Central memory CD8-positive, alpha-beta T cell (primary cell): ENCODE measurements around the gene DIP2C.
A peak's percentile ranks its signal among the peaks of the same experiment; 100 is the strongest.
"Not testable (repeated sequence)": the region's sequence is repeated elsewhere in the genome, so short reads cannot be mapped to it uniquely, and the experiment has no call there.

ENCODE experiments used
- ATAC-seq: fragments of 150-1000 bp; cut with Tn5 transposase; replicated peaks from 2 replicates; pipeline ENCODE4 v1.10.0; 2022; ENCODE audit warnings: mild to moderate bottlenecking, moderate FRiP score, moderate number of reproducible peaks; ENCODE audit not compliant: poor library complexity, severe bottlenecking; ENCODE audit errors: extremely low read depth
- DNase-seq, 2 donors: peaks; one replicate each; pipeline ENCODE4 v3.0.0; 2021; ENCODE audit warnings: low spot score in 2 of 2
- H3K27ac Mint-ChIP-seq: one replicate; pipeline ENCODE4 v1.8.0; 2022; ENCODE audit warnings: low read depth, mild to moderate bottlenecking, moderate library complexity, mixed read lengths
- H3K27me3 Mint-ChIP-seq: one replicate; pipeline ENCODE4 v1.8.0; 2022; ENCODE audit warnings: mixed read lengths
- H3K36me3 Mint-ChIP-seq: one replicate; pipeline ENCODE4 v1.8.0; 2022; ENCODE audit warnings: mild to moderate bottlenecking, moderate library complexity, mixed read lengths; ENCODE audit not compliant: insufficient read depth
- H3K4me1 Mint-ChIP-seq: one replicate; pipeline ENCODE4 v1.8.0; 2022; ENCODE audit warnings: mixed read lengths
- H3K4me3 Mint-ChIP-seq: one replicate; pipeline ENCODE4 v1.8.0; 2022; ENCODE audit warnings: mild to moderate bottlenecking, moderate library complexity, mixed read lengths
- H3K9me3 Mint-ChIP-seq: one replicate; pipeline ENCODE4 v1.8.0; 2022; ENCODE audit warnings: mixed read lengths

The DIP2C gene

DNA sequence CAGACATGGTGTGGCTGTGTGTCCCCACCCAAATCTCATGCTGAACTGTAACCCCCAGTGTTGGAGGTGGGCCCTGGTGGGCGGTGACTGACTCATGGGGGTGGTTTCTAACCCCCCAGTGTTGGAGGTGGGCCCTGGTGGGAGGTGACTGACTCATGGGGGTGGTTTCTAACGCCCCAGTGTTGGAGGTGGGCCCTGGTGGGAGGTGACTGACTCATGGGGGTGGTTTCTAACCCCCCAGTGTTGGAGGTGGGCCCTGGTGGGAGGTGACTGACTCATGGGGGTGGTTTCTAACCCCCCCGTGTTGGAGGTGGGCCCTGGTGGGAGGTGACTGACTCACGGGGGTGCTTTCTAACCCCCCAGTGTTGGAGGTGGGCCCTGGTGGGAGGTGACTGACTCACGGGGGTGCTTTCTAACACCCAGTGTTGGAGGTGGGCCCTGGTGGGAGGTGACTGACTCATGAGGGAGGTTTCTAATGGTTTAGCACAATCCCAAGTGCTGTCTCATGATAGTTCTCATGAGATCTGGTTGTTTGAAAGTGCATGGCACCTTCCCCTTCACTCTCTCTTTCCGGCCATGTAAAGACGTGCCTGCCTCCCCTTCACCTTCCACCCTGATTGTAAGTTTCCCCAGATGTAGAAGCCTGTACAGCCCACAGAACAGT is 78.7 kb downstream of the DIP2C start:
- H3K27ac Mint-ChIP-seq, H3K4me1 Mint-ChIP-seq, H3K9me3 Mint-ChIP-seq, H3K4me3 Mint-ChIP-seq, DNase-seq, ATAC-seq, H3K36me3 Mint-ChIP-seq: not testable (repeated sequence)
- peaks cover 13% of the 10 kb centered on the region for H3K27me3 Mint-ChIP-seq

DNA sequence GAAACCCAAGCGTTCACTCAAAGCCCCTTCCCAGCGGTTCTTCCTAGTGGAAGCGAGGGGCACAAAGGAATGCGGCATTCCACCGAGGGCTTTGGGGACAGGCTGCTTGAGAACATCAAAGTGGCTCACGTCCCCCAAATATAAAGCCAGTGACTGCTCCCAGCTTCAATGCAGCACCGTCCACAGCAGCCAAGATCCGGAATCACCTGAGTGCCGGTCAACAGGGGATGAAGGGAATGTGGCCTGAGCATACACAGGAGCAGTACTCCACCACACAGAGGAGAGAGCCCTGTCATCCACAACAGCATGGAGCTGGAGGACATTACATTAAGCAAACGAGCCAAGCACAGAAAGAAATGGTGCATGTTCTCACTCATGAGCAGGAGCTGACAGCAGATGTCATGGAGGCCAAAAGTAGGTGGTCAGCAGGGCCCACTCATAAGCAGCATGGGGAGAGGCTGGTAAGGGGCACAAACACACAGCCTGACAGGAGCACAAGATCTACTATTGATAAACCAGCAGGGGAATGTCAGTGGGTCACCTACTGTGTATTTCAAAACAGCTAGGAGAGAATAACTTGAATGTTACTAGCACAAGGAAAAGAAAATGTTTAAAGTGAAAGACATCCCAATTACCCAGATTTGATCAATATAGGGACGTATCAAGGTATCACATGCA is 79.5 kb downstream of the DIP2C start:
- peaks cover 7% of the 10 kb centered on the region for H3K4me1 Mint-ChIP-seq
- H3K27ac Mint-ChIP-seq, result peak overlapping the region; percentile 7
- no peak for ATAC-seq

DNA sequence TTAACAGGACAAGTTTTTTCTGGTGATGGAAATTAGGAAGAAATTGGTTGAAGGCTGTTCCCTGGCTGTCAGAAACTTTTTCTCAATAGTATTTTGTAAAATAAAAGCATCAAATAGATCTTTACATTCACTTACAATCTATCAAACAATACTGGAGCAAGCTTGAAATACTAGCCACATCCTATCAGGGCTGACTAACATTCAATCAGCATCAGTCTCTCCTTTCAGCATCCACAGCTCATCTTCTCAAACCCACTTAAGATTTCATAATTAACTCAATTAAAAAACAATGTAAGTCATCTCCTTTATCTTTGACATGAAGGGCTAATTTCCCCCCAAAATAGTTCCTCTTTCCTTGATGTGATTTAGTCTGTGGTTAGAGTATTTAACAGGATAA is 80.2 kb downstream of the DIP2C start:
- ATAC-seq (no peak), DNase-seq (no peak)
- H3K27me3 Mint-ChIP-seq, result peaks cover 2% of the 10 kb centered on the region
- H3K27ac Mint-ChIP-seq, result peak overlapping the region; percentile 7
- H3K36me3 Mint-ChIP-seq, result peaks cover 3% of the 10 kb centered on the region
- no peak overlapping the region for H3K4me3 Mint-ChIP-seq
- H3K9me3 Mint-ChIP-seq, result no peaks in the 10 kb centered on the region
- H3K4me1 Mint-ChIP-seq, result peaks cover 7% of the 10 kb centered on the region

More for the DNA sequence above, 79.5 kb downstream of the DIP2C start:
- H3K4me3 Mint-ChIP-seq, result no peak overlapping the region
- H3K36me3 Mint-ChIP-seq, result peaks cover 3% of the 10 kb centered on the region
- H3K9me3 Mint-ChIP-seq, result no peaks in the 10 kb centered on the region
- DNase-seq, result no peak
- H3K27me3 Mint-ChIP-seq, result peaks cover 6% of the 10 kb centered on the region

GRCh38 chr10:608331-609261 is 80.9 kb downstream of the DIP2C start:
- Mint-ChIP-seq H3K9me3 (no peaks in the 10 kb centered on the region), H3K27ac (peak overlapping the region; percentile 7), H3K27me3 (peaks cover 9% of the 10 kb centered on the region), H3K4me3 (no peak overlapping the region), H3K4me1 (peaks cover 7% of the 10 kb centered on the region), H3K36me3 (peaks cover 3% of the 10 kb centered on the region)
- ATAC-seq, result no peak
- no peak for DNase-seq

GRCh38 chr10:607545-608185 is 81.8 kb downstream of the DIP2C start:
- DNase-seq, result no peak
- Mint-ChIP-seq H3K27ac (no peak overlapping the region), H3K4me1 (peaks cover 7% of the 10 kb centered on the region), H3K4me3 (no peak overlapping the region), H3K9me3 (no peaks in the 10 kb centered on the region), H3K36me3 (peaks cover 3% of the 10 kb centered on the region), H3K27me3 (peaks cover 13% of the 10 kb centered on the region)
- ATAC-seq, result no peak

DNA sequence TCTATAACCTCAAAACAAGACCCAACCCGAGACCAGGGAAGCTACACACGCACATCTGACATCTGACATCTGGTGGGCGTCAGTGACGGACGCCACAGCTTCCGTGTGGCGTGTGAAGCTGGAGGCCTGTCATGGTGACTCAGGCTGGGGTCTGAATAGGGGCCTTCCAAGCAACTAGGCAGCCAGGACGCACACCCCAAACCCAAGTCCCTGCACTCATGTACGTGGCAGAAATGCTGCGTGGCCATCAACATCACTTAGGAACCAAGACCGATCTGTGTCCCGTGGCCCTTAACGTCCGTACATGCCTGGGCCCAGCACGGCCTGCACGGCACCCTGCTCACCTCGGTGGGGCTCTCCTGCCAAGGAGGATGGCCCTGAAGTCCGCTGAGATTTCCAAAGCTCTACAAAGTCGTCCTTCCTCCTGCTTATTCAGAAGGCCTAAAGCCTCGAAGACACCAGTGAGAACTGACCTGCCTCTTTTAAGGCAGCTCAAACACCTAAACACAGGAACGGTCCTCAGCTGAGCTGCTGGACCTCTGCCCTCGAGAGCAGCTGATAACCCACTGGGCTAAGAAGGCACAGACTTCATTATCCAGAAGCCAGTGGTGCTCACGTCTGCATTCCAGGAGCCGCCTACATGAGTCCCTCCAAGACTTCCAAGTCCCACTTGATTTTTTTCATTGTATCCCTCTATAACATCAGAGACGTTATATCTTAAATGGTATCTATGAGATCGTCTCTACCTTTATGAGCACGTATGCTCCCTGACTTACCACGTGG is 82.5 kb downstream of the DIP2C start:
- Mint-ChIP-seq H3K4me3 (no peak overlapping the region), H3K9me3 (no peaks in the 10 kb centered on the region), H3K27ac (no peak overlapping the region), H3K4me1 (peaks cover 7% of the 10 kb centered on the region), H3K27me3 (peaks cover 15% of the 10 kb centered on the region), H3K36me3 (peaks cover 3% of the 10 kb centered on the region)
- no peak for DNase-seq
- ATAC-seq, result no peak

DNA sequence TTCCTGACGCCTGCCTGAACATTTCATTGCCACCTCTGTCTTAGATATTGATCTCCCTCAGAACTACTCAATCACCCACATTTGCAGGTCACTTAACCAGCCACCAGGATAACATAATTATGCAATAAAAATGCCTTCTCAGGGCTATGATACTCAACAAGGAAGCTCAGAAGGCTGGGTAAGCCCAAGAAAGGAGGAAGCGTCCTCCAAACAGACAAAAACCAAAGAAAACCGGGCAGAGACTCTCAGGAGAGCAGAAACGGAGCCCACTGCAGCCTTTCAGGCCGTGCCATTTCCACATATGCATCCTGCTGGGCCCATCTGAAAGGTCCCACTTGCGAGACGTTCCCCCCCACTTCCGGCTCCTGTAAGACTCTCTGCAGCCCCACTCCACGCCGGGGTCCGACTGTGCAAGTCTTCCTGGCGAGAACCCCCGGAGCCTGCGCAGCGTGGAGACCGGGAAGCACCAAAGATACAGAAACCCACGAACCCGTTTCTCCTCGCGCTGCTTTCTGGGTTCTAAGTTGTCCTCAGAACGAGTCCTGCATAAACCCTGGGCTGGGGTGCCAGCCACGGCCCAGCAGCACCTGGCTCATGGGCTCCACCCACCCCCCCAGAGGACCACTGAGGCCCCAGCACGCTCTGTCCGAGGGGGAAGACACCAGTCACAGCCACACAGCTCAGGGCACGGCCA is 83.7 kb downstream of the DIP2C start:
- ATAC-seq, result no peak

DNA sequence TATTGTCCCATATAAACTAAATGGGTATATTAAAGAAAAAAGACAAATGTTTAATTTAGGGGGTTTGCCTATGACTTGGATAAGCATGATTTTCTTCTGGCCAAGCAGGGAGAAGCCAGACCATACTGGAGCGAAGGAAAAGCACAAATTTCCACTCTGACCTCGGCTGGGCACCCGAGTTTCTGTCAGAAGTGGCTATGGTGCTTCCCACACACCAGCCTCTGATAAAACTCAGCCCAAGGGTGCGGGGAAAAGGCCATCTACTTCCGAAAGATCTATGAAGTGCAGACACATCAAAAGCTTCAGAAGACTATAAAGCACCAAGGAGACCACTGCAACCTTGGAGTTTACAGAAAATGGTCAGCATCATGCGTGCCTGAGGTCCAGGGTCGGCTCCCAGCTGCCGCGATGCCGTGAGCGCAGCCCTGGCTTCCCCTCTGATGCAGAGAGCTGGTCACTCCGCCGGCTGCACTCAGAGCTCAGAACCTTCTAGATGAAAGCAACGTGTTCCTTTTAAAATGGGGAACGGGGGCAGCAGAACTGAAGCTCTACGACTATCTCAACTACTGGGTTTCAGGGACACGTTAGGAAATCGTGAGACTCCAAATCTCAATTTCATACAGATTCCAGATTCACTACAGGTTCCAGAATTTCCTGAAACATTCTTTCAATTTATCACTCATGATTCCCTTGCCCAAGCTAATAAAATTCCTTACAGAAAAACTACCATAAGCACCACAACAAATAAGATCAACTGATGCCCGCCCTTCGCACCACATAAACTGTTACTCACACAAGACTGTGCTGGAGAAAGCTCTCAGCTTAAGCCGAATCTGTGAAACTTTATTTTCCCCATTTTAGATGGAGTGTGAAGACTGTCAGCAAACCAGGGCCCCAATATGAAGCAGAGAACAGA is 84.5 kb downstream of the DIP2C start:
- H3K9me3 Mint-ChIP-seq, result no peaks in the 10 kb centered on the region
- DNase-seq, result no peak
- H3K36me3 Mint-ChIP-seq, result peaks cover 3% of the 10 kb centered on the region
- no peak overlapping the region for H3K27ac Mint-ChIP-seq
- H3K4me3 Mint-ChIP-seq, result no peak overlapping the region
- peaks cover 7% of the 10 kb centered on the region for H3K4me1 Mint-ChIP-seq
- peaks cover 23% of the 10 kb centered on the region for H3K27me3 Mint-ChIP-seq
- no peak for ATAC-seq

More for the DNA sequence above, 83.7 kb downstream of the DIP2C start:
- Mint-ChIP-seq H3K27me3 (peaks cover 23% of the 10 kb centered on the region), H3K27ac (no peak overlapping the region), H3K4me1 (peaks cover 7% of the 10 kb centered on the region), H3K4me3 (no peak overlapping the region), H3K9me3 (no peaks in the 10 kb centered on the region), H3K36me3 (peaks cover 3% of the 10 kb centered on the region)
- no peak for DNase-seq

DNA sequence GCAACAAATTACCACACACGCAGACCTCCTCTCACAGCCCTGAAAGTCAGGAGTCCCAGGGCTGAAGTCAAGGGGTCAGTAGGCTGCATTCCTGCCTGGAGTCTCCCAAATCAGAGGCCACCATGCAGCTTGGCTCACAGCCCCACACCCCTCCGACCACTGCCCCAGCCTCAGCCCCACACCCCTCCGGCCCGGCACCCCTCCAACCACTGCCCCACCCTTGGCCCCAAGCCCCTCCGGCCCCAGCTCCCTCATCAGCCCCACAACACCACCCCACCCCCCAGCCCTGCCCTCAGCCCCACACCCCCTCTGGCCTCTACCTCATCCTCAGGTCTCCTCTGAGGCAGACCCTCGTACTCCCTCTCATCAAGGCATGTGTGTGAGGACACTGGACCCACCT is 85.7 kb downstream of the DIP2C start:
- H3K9me3 Mint-ChIP-seq, result no peaks in the 10 kb centered on the region
- H3K27me3 Mint-ChIP-seq, result peaks cover 23% of the 10 kb centered on the region
- H3K4me3 Mint-ChIP-seq, result no peak overlapping the region

GRCh38 chr10:602391-603005 is 87.0 kb downstream of the DIP2C start:
- Mint-ChIP-seq H3K4me1 (no peaks in the 10 kb centered on the region), H3K27me3 (peaks cover 23% of the 10 kb centered on the region), H3K9me3 (no peaks in the 10 kb centered on the region), H3K4me3 (no peak overlapping the region), H3K36me3 (no peaks in the 10 kb centered on the region), H3K27ac (no peak overlapping the region)
- DNase-seq (no peak), ATAC-seq (no peak)

More for the DNA sequence above, 85.7 kb downstream of the DIP2C start:
- no peak for ATAC-seq
- DNase-seq, result no peak
- Mint-ChIP-seq H3K27ac (no peak overlapping the region), H3K4me1 (peaks cover 4% of the 10 kb centered on the region), H3K36me3 (peaks cover 3% of the 10 kb centered on the region)
